DND-41 (cell line): ENCODE measurements around the gene TMEM11.

ENCODE experiments used
- ATAC-seq: fragments of 200-7000 bp; cut with Tn5 transposase; 3 replicates; pipeline ENCODE4 v1.9.1; 2021; ENCODE audit warnings: low read depth; ENCODE audit not compliant: insufficient read depth
- DNase-seq: peaks from one replicate; pipeline ENCODE4 v3.0.0-alpha.2; 2020
- H2AFZ ChIP-seq: 2 replicates; pipeline ENCODE4 v1.6.0; 2012; ENCODE audit warnings: low read depth, low read length
- H3K27ac ChIP-seq: 2 replicates; pipeline ENCODE4 v1.5.1; 2012; ENCODE audit warnings: low read length, inconsistent platforms
- H3K27me3 ChIP-seq: fragments of 200-600 bp; sonication (generic); 2 replicates; pipeline ENCODE4 v1.6.0; 2012; ENCODE audit warnings: low read length, mild to moderate bottlenecking, inconsistent platforms; ENCODE audit not compliant: insufficient read depth, poor library complexity
- H3K36me3 ChIP-seq: 2 replicates; pipeline ENCODE4 v1.5.1; 2012; ENCODE audit warnings: low read length, inconsistent platforms; ENCODE audit not compliant: insufficient read depth
- H3K4me1 ChIP-seq: 2 replicates; pipeline ENCODE4 v1.5.1; 2012; ENCODE audit warnings: mild to moderate bottlenecking, low read length; ENCODE audit not compliant: insufficient read depth
- H3K4me2 ChIP-seq: 2 replicates; pipeline ENCODE4 v1.6.0; 2012; ENCODE audit warnings: mild to moderate bottlenecking, moderate library complexity, low read length, inconsistent platforms; ENCODE audit not compliant: insufficient read depth
- H3K4me3 ChIP-seq, 2 experiments: fragments of 200-600 bp in 1 of 2; shearing (Covaris generic) in 1 of 2; 2 replicates each; pipeline ENCODE4 v1.5.1; 2012 to 2016; ENCODE audit warnings: inconsistent platforms in 2 of 2, low read length in 2 of 2, mild to moderate bottlenecking in 2 of 2, low read depth in 1 of 2, moderate library complexity in 1 of 2
- H3K79me2 ChIP-seq: 2 replicates; pipeline ENCODE4 v1.6.0; 2012; ENCODE audit warnings: low read length, inconsistent platforms; ENCODE audit not compliant: insufficient read depth
- H3K9ac ChIP-seq: 2 replicates; pipeline ENCODE4 v1.6.0; 2012; ENCODE audit warnings: low read depth, mild to moderate bottlenecking, inconsistent platforms, low read length, moderate library complexity
- H3K9me3 ChIP-seq: 2 replicates; pipeline ENCODE4 v1.5.1; 2012; ENCODE audit warnings: low read length, moderate library complexity, mild to moderate bottlenecking, inconsistent platforms; ENCODE audit not compliant: insufficient read depth, severe bottlenecking
- H4K20me1 ChIP-seq: 2 replicates; pipeline ENCODE4 v1.6.0; 2012; ENCODE audit warnings: low read length; ENCODE audit not compliant: insufficient read depth
- CTCF ChIP-seq: IDR thresholded peaks from 2 replicates; pipeline ENCODE4 v1.5.1; 2012; ENCODE audit warnings: borderline replicate concordance, low read length, moderate library complexity, mild to moderate bottlenecking; ENCODE audit not compliant: poor library complexity, severe bottlenecking; ENCODE audit errors: extremely low read depth
- EZH2 ChIP-seq: IDR thresholded peaks from 3 replicates; pipeline ENCODE4 v1.6.1; 2012; ENCODE audit warnings: borderline replicate concordance, low read depth, mild to moderate bottlenecking, moderate library complexity, low read length, inconsistent platforms; ENCODE audit not compliant: severe bottlenecking

The TMEM11 gene

GRCh38 chr17:21173543-21173942 is 40.4 kb downstream of the TMEM11 start:
- Histone ChIP-seq H3K79me2 (peaks cover 7% of the 10 kb centered on the region; the same call in 1 of the 2 replicates), H3K36me3 (peaks cover 23% of the 10 kb centered on the region), H3K9ac (no peak overlapping the region), H3K27me3 (no peaks in the 10 kb centered on the region), H3K4me3 (no peak overlapping the region), H3K9me3 (no peaks in the 10 kb centered on the region), H3K4me2 (no peak overlapping the region), H3K27ac (no peak overlapping the region), H4K20me1 (peaks cover 11% of the 10 kb centered on the region; the same call in 1 of the 2 replicates), H2AFZ (no peak overlapping the region), H3K4me1 (no peaks in the 10 kb centered on the region)
- TF ChIP-seq CTCF (no peak), EZH2 (no peak)
- no peak for ATAC-seq
- DNase-seq: no peak

DNA sequence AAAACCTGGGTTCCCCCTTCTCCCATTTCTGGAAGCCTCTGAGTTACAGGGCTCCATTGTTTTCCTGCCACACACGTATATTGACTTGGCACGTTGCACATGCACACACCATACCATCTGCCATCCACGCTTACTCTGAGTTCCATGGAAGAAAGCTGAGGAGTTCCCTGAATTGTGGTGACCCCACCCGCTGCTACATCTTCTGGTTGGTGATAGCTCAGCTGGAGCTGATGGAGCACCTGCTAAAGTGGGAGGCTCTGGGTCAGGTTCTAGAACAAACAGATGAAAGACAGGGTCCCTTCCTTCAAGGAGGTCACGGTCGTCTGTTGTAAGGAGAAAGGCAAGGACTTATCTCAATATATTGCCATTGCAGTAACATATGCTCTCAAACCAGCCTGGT is 41.1 kb downstream of the TMEM11 start:
- DNase-seq: no peak
- Histone ChIP-seq H3K4me3 (no peak overlapping the region), H3K9ac (no peak overlapping the region), H3K27me3 (no peaks in the 10 kb centered on the region), H3K27ac (no peak overlapping the region), H3K4me2 (no peak overlapping the region), H3K4me1 (no peaks in the 10 kb centered on the region), H3K9me3 (no peaks in the 10 kb centered on the region), H3K79me2 (peaks cover 9% of the 10 kb centered on the region), H2AFZ (no peak overlapping the region), H3K36me3 (peaks cover 19% of the 10 kb centered on the region), H4K20me1 (peaks cover 11% of the 10 kb centered on the region; the same call in 1 of the 2 replicates)
- TF ChIP-seq CTCF (no peak), EZH2 (no peak)
- no peak for ATAC-seq

GRCh38 chr17:21171970-21172510 is 41.9 kb downstream of the TMEM11 start:
- Histone ChIP-seq H3K4me1 (no peaks in the 10 kb centered on the region), H3K79me2 (peaks cover 14% of the 10 kb centered on the region), H4K20me1 (peaks cover 13% of the 10 kb centered on the region; the same call in 1 of the 2 replicates), H3K9me3 (no peaks in the 10 kb centered on the region), H3K36me3 (peaks cover 14% of the 10 kb centered on the region), H2AFZ (no peak overlapping the region), H3K9ac (no peak overlapping the region), H3K27me3 (no peaks in the 10 kb centered on the region), H3K4me3 (no peak overlapping the region), H3K27ac (no peak overlapping the region), H3K4me2 (no peak overlapping the region)
- DNase-seq (no peak), ATAC-seq (no peak)
- TF ChIP-seq EZH2 (no peak), CTCF (no peak)
